GM18519 (cell line): ENCODE data around the gene ARSI.

Experiments used
- ATAC-seq: cut with Tn5 transposase; IDR thresholded peaks from one replicate; pipeline ENCODE4 v1.9.1; 2021; ENCODE audit warnings: mild to moderate bottlenecking, moderate library complexity; ENCODE audit not compliant: unreplicated experiment, low FRiP score

Gene ARSI

GRCh38 chr5:150295741-150296486 lies 6.8 kb downstream of the ARSI start:
- ATAC-seq: no peak

- ATAC-seq: no peak
Observed at GRCh38 chr5:150295172-150295634, 7.5 kb downstream of the ARSI start.

GRCh38 chr5:150294551-150295071 lies 8.1 kb downstream of the ARSI start:
- no peak for ATAC-seq

- ATAC-seq: no peak
Observed at GRCh38 chr5:150293091-150293941, 9.4 kb downstream of the ARSI start.

GRCh38 chr5:150291388-150292385 lies 11.0 kb downstream of the ARSI start:
- ATAC-seq: no peak

- no peak for ATAC-seq
Observed at GRCh38 chr5:150289551-150290390, 12.9 kb downstream of the ARSI start, which contains the start of gene CAMK2A. TSS of gene CAMK2A (minus strand) at chr5:150289773. CDS start at chr5:150289625, 148 bp downstream.

GRCh38 chr5:150288791-150289190 lies 13.9 kb downstream of the ARSI start:
- no peak for ATAC-seq

GRCh38 chr5:150288361-150288760 lies 14.3 kb downstream of the ARSI start:
- no peak for ATAC-seq

- no peak for ATAC-seq
Observed at GRCh38 chr5:150286820-150287219, 15.9 kb downstream of the ARSI start.

- no peak for ATAC-seq
Observed at GRCh38 chr5:150285114-150285513, 17.6 kb downstream of the ARSI start.

GRCh38 chr5:150284311-150284710 lies 18.4 kb downstream of the ARSI start:
- ATAC-seq: no peak

- ATAC-seq: no peak
Observed at GRCh38 chr5:150283904-150284303, 18.8 kb downstream of the ARSI start.

- no peak for ATAC-seq
Observed at GRCh38 chr5:150281987-150282386, 20.7 kb downstream of the ARSI start.

GRCh38 chr5:150279330-150280020 lies 23.2 kb downstream of the ARSI start:
- no peak for ATAC-seq

GRCh38 chr5:150278916-150279315 lies 23.8 kb downstream of the ARSI start:
- no peak for ATAC-seq

GRCh38 chr5:150278046-150278730 lies 24.5 kb downstream of the ARSI start:
- no peak for ATAC-seq

GRCh38 chr5:150277043-150277442 lies 25.7 kb downstream of the ARSI start:
- no peak for ATAC-seq

GRCh38 chr5:150274811-150275210 lies 27.9 kb downstream of the ARSI start:
- no peak for ATAC-seq
